ENCODE results near the gene MICU1. TPM values are rescaled to one million over a fixed set of nuclear protein-coding genes. Genes with fewer than 3 reads are reported as not detected.

The MICU1 gene
- total RNA-seq, 1 experiment from 2014 or later: 39.4 TPM

DNA sequence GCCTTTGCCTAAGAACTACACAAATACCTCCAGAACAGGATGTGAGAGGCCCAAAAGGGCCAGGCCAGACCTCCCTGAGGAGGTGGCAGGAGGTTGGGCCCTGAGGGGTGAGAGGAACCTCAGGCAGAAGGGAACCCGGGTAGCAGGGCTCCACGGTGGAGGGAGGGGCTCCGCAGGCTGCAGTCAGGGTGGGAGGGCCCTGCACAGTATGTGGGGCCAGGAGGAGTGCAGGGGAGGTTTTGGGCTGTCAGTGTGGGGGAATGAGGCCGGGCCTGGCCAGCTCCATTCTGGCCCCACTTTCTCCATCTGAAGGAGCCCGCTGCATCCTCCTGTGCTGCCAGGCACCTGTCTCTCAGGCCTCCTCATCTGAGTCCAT lies 297.1 kb downstream of the MICU1 start:
- Histone ChIP-seq H3K9me2 (ENCODE audit: insufficient read depth) (no peaks in the 10 kb centered on the region), H3K9ac (ENCODE audit: low read length) (0 out of 2 replicates have a peak overlapping the region, but pooled peaks have one; percentile 26), H4K20me1 (ENCODE audit: insufficient read depth) (no peaks in the 10 kb centered on the region), H3K9me3 (ENCODE audit: control insufficient read depth in 1 of 2, insufficient read depth in 1 of 2, low read depth in 1 of 2, low read length in 2 of 2) (no peaks in the 10 kb centered on the region), H3K27me3 (ENCODE audit: insufficient read depth, low read length) (no peaks in the 10 kb centered on the region), H3K4me3 (replicated peaks in 1 of 2; ENCODE audit: low read depth in 1 of 2, low read length in 2 of 2) (no peak overlapping the region), H3K36me3 (ENCODE audit: control insufficient read depth in 1 of 2, insufficient read depth in 2 of 2, low read length in 2 of 2) (no peaks in the 10 kb centered on the region), H3K4me1 (ENCODE audit: control insufficient read depth in 1 of 2, insufficient read depth in 2 of 2, low read length in 2 of 2) (peaks cover 64 to 84% of the 10 kb centered on the region in 2 experiments), H3K79me2 (ENCODE audit: insufficient read depth, low read length) (no peaks in the 10 kb centered on the region), H3K27ac (ENCODE audit: low read depth, low read length) (peak overlapping the region; percentile 92), H2AFZ (ENCODE audit: low read depth, low read length, poor library complexity, severe bottlenecking) (no peak overlapping the region), H3K4me2 (ENCODE audit: low read length) (peak overlapping the region; percentile 59; the same call in 1 of the 2 replicates)
- BruUV-seq (replicated peaks): no TSS peak
- DNase-seq (ENCODE audit: low read depth, low spot score): no peak
- intact Hi-C loops (cut with micrococcal nuclease): loop anchor here (1.0 to 10.0 kb wide), 5 partner anchors 52 to 464 kb away; no protein-coding TSS in a partner anchor
- TF ChIP-seq POLR2AphosphoS5 (IDR thresholded peaks at IDR 0.05; ENCODE audit: low read depth, low read length) (peak; percentile 52), ELF1 (IDR thresholded peaks at IDR 0.05; ENCODE audit: borderline replicate concordance, low read depth) (no peak)
- ChIA-PET RAD21 (ENCODE audit: low non-redundant PET in 1 of 2, low total read pairs in 2 of 2, uncharacterized antibody in 2 of 2, unreplicated experiment in 2 of 2) (interaction anchor here in 1 of 2 experiments (0.5 kb wide), 1 partner anchor 34 kb away, joined by 8 read pairs; no protein-coding TSS in a partner anchor), POLR2A (interaction anchor here (0.8 to 12.3 kb wide), 9 partner anchors 9 to 81 kb away, joined by 3 to 274 read pairs (median 3); partner anchors contain the start of gene DDIT4), CTCF (interaction anchor here (0.6 to 2.7 kb wide), 4 partner anchors 12 to 280 kb away, joined by 3 to 6 read pairs (median 3); partner anchors contain the start of gene DDIT4)
- ATAC-seq: no peak

DNA sequence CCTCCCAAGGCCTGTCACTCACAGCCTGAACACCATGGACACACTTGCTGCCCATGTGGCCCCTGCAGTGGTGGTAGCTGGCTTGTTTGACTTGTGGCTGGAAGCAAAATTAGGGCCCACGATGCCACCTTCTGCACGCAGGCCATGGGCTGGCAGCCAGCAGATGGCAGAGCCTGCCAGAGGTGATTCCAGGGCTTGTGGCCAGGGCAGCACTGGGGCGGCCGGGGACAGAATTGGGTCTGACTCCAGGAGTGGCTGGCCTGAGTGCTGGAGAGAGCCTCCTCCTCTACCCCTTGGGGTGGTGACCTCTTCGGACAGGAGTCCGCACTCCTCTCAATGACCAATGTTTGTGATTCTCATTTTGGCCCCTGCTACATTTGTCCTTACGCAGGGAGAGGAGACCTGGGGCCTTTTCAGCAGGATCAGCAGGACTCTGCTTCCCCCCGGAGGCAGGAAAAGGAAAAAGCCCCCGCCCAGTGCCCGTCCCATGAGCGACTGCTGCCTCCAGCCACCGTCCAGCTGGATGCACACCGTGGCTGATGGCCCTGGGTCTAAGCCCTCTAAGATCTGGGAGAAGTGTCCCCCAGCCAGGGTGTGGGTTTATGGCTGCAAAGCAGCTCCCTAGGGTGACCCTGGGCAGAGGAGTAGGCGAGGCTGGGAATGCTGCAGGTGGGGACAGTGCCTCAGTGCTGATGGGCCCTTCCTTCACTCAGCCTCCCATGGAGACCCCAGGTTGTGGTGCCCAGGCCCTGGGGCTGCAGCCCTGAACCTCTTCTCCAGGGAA lies 297.6 kb downstream of the MICU1 start:
- peak overlapping the region; percentile 26; the same call in 1 of the 2 replicates for H3K9ac ChIP-seq (ENCODE audit: low read length)
- peak overlapping the region; percentile 92 for H3K27ac ChIP-seq (ENCODE audit: low read depth, low read length)
- no peaks in the 10 kb centered on the region for H3K36me3 ChIP-seq (ENCODE audit: control insufficient read depth in 1 of 2, insufficient read depth in 2 of 2, low read length in 2 of 2)
- intact Hi-C loops (cut with micrococcal nuclease): loop anchor here (1.0 to 10.0 kb wide), 5 partner anchors 51 to 463 kb away; no protein-coding TSS in a partner anchor
- H3K4me3 ChIP-seq (replicated peaks in 1 of 2; ENCODE audit: low read depth in 1 of 2, low read length in 2 of 2): no peak overlapping the region
- no TSS peak for BruUV-seq (replicated peaks)
- peaks cover 70 to 90% of the 10 kb centered on the region in 2 experiments for H3K4me1 ChIP-seq (ENCODE audit: control insufficient read depth in 1 of 2, insufficient read depth in 2 of 2, low read length in 2 of 2)
- no peaks in the 10 kb centered on the region for H3K27me3 ChIP-seq (ENCODE audit: insufficient read depth, low read length)
- DNase-seq (ENCODE audit: low read depth, low spot score) (no peak), ATAC-seq (peak; percentile 57)
- ChIA-PET RAD21 (ENCODE audit: low non-redundant PET in 1 of 2, low total read pairs in 2 of 2, uncharacterized antibody in 2 of 2, unreplicated experiment in 2 of 2) (interaction anchor here in 1 of 2 experiments (0.5 kb wide), 1 partner anchor 131 kb away, joined by 3 read pairs; no protein-coding TSS in a partner anchor), CTCF (interaction anchor here (0.6 to 2.7 kb wide), 5 partner anchors 9 to 280 kb away, joined by 3 to 6 read pairs (median 3); partner anchors contain the start of gene DDIT4), POLR2A (interaction anchor here (1.1 to 12.3 kb wide), 8 partner anchors 8 to 50 kb away, joined by 3 to 274 read pairs (median 51); partner anchors contain the start of gene DDIT4)
- peak overlapping the region; percentile 59 for H3K4me2 ChIP-seq (ENCODE audit: low read length)
- no peaks in the 10 kb centered on the region for H4K20me1 ChIP-seq (ENCODE audit: insufficient read depth)
- no peaks in the 10 kb centered on the region for H3K79me2 ChIP-seq (ENCODE audit: insufficient read depth, low read length)
- no peaks in the 10 kb centered on the region for H3K9me2 ChIP-seq (ENCODE audit: insufficient read depth)
- H2AFZ ChIP-seq (ENCODE audit: low read depth, low read length, poor library complexity, severe bottlenecking): no peak overlapping the region
- no peaks in the 10 kb centered on the region for H3K9me3 ChIP-seq (ENCODE audit: control insufficient read depth in 1 of 2, insufficient read depth in 1 of 2, low read depth in 1 of 2, low read length in 2 of 2)
- TF ChIP-seq, protein P1, sequence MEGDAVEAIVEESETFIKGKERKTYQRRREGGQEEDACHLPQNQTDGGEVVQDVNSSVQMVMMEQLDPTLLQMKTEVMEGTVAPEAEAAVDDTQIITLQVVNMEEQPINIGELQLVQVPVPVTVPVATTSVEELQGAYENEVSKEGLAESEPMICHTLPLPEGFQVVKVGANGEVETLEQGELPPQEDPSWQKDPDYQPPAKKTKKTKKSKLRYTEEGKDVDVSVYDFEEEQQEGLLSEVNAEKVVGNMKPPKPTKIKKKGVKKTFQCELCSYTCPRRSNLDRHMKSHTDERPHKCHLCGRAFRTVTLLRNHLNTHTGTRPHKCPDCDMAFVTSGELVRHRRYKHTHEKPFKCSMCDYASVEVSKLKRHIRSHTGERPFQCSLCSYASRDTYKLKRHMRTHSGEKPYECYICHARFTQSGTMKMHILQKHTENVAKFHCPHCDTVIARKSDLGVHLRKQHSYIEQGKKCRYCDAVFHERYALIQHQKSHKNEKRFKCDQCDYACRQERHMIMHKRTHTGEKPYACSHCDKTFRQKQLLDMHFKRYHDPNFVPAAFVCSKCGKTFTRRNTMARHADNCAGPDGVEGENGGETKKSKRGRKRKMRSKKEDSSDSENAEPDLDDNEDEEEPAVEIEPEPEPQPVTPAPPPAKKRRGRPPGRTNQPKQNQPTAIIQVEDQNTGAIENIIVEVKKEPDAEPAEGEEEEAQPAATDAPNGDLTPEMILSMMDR (IDR thresholded peaks at IDR 0.05 in 2 of 3, conservative IDR thresholded peaks at IDR 0.05 in 1 of 3; ENCODE audit: borderline replicate concordance in 1 of 3, insufficient read depth in 1 of 3, low read depth in 2 of 3, low read length in 2 of 3): peak in 2 of 3 experiments; percentile 64 to 67; a peak in 4 of 6 replicates
- no peak for TF ChIP-seq SP1 (IDR thresholded peaks at IDR 0.05; ENCODE audit: low read depth)
- no peak for TF ChIP-seq SIN3A (IDR thresholded peaks at IDR 0.05; ENCODE audit: low read depth)
- TF ChIP-seq FOSL1 (IDR thresholded peaks at IDR 0.05; ENCODE audit: low read depth): no peak
- TF ChIP-seq ELF1 (IDR thresholded peaks at IDR 0.05; ENCODE audit: borderline replicate concordance, low read depth): no peak
- peak; percentile 66 for TF ChIP-seq POLR2AphosphoS5 (IDR thresholded peaks at IDR 0.05; ENCODE audit: low read depth, low read length)
- TF ChIP-seq, protein P2, sequence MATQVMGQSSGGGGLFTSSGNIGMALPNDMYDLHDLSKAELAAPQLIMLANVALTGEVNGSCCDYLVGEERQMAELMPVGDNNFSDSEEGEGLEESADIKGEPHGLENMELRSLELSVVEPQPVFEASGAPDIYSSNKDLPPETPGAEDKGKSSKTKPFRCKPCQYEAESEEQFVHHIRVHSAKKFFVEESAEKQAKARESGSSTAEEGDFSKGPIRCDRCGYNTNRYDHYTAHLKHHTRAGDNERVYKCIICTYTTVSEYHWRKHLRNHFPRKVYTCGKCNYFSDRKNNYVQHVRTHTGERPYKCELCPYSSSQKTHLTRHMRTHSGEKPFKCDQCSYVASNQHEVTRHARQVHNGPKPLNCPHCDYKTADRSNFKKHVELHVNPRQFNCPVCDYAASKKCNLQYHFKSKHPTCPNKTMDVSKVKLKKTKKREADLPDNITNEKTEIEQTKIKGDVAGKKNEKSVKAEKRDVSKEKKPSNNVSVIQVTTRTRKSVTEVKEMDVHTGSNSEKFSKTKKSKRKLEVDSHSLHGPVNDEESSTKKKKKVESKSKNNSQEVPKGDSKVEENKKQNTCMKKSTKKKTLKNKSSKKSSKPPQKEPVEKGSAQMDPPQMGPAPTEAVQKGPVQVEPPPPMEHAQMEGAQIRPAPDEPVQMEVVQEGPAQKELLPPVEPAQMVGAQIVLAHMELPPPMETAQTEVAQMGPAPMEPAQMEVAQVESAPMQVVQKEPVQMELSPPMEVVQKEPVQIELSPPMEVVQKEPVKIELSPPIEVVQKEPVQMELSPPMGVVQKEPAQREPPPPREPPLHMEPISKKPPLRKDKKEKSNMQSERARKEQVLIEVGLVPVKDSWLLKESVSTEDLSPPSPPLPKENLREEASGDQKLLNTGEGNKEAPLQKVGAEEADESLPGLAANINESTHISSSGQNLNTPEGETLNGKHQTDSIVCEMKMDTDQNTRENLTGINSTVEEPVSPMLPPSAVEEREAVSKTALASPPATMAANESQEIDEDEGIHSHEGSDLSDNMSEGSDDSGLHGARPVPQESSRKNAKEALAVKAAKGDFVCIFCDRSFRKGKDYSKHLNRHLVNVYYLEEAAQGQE (IDR thresholded peaks at IDR 0.05; ENCODE audit: low read depth): no peak
- TF ChIP-seq EGR1 (IDR thresholded peaks at IDR 0.05; ENCODE audit: low read depth): no peak
- TF ChIP-seq RAD21 (IDR thresholded peaks at IDR 0.05; ENCODE audit: low read depth): no peak
- TF ChIP-seq EZH2 (IDR thresholded peaks at IDR 0.05): no peak
- TF ChIP-seq POLR2A (IDR thresholded peaks at IDR 0.05; ENCODE audit: borderline replicate concordance, extremely low read depth, insufficient read depth, insufficient read length): peak; percentile 96
- no peak for TF ChIP-seq YY1 (IDR thresholded peaks at IDR 0.05; ENCODE audit: extremely low read depth, insufficient replicate concordance, low read depth, low read length)

Measured in HCT116 (cell line).